GM12878 (cell line): ENCODE measurements around the gene STX3. TPM values are rescaled to one million over a fixed set of nuclear protein-coding genes. Genes with fewer than 3 reads are reported as not detected.

ENCODE experiments used
- ATAC-seq: fragments of 200-7000 bp; cut with Tn5 transposase; 3 replicates; pipeline ENCODE4 v1.9.1; 2020; ENCODE audit warnings: mild to moderate bottlenecking, moderate library complexity
- BruUV-seq: library from RNA; stranded (reverse); fragments of 400-500 nt; replicated peaks from 2 replicates; lab custom pipeline; 2021; lab: Mats Ljungman, UMichigan
- CTCF ChIA-PET: fragments of 300-600 bp; sonication (Branson Sonifier 250); formaldehyde crosslinking; extraction: SDS; loops from one replicate; lab custom pipeline; 2021; ENCODE audit warnings: inconsistent platforms; lab: Yijun Ruan, JAX
- POLR2A ChIA-PET: fragments of 350-600 bp; formaldehyde crosslinking; extraction: SDS; loops from one replicate; lab custom pipeline; 2021; ENCODE audit warnings: inconsistent platforms; lab: Charles Lee
- RAD21 ChIA-PET: fragments of 300-600 bp; sonication (Branson Sonifier 250); formaldehyde crosslinking; loops from one replicate; lab custom pipeline; 2023; ENCODE audit warnings: antibody characterized with exemption; ENCODE audit not compliant: unreplicated experiment; lab: Charles Lee
- SMC1A ChIA-PET: fragments of 300-600 bp; sonication (Branson Sonifier 250); formaldehyde crosslinking; loops from one replicate; lab custom pipeline; 2023; ENCODE audit not compliant: unreplicated experiment, uncharacterized antibody; lab: Charles Lee
- DNase-seq: peaks from one replicate; pipeline ENCODE4 v3.0.0-alpha.2; 2011; ENCODE audit warnings: low read depth, low spot score
- FAIRE-seq: peaks from 3 replicates; lab custom pipeline; 2011; peaks lifted over from hg19 to GRCh38; lab: Jason Lieb, UNC
- H2AFZ ChIP-seq: 2 replicates; pipeline ENCODE4 v1.6.0; 2011; ENCODE audit warnings: low read depth, low read length, control low read depth; ENCODE audit not compliant: control insufficient read depth
- H3K27ac ChIP-seq: 2 replicates; pipeline ENCODE4 v1.5.1; 2011; ENCODE audit warnings: control low read depth; ENCODE audit not compliant: control insufficient read depth, insufficient read depth
- H3K27me3 ChIP-seq, 2 experiments: replicated peaks in 1 of 2; 2 replicates each; pipeline versions ENCODE4 v1.6.0 to v1.6.1; 2011; ENCODE audit warnings: low read length in 1 of 2; ENCODE audit not compliant: control insufficient read depth in 2 of 2, insufficient read depth in 2 of 2
- H3K36me3 ChIP-seq, 2 experiments: 2 replicates each; pipeline ENCODE4 v1.5.1; 2011; ENCODE audit warnings: low read length in 1 of 2; ENCODE audit not compliant: control insufficient read depth in 2 of 2, insufficient read depth in 2 of 2
- H3K4me1 ChIP-seq: 2 replicates; pipeline ENCODE4 v1.6.1; 2011; ENCODE audit warnings: mild to moderate bottlenecking, low read length, moderate library complexity, mixed read lengths; ENCODE audit not compliant: control insufficient read depth, insufficient read depth
- H3K4me2 ChIP-seq: 2 replicates; pipeline ENCODE4 v1.6.0; 2011; ENCODE audit warnings: control low read depth; ENCODE audit not compliant: control insufficient read depth, insufficient read depth
- H3K4me3 ChIP-seq: fragments of 200-600 bp; sonication (generic); 2 replicates; pipeline ENCODE4 v1.5.1; 2016
- H3K79me2 ChIP-seq: 2 replicates; pipeline ENCODE4 v1.6.0; 2011; ENCODE audit warnings: low read length; ENCODE audit not compliant: control insufficient read depth, insufficient read depth
- H3K9ac ChIP-seq: 2 replicates; pipeline ENCODE4 v1.8.0; 2011; ENCODE audit warnings: low read length, control low read depth, mixed read lengths; ENCODE audit not compliant: control insufficient read depth, insufficient read depth
- H3K9me3 ChIP-seq: replicated peaks from 3 replicates; pipeline ENCODE4 v1.5.1; 2011; ENCODE audit warnings: mild to moderate bottlenecking, low read length; ENCODE audit not compliant: control insufficient read depth, insufficient read depth
- H4K20me1 ChIP-seq: 2 replicates; pipeline ENCODE4 v1.6.0; 2011; ENCODE audit not compliant: control insufficient read depth, insufficient read depth
- MTA2 ChIP-seq: fragments of 450-650 bp; IDR thresholded peaks from 2 replicates; pipeline ENCODE4 v1.6.1; 2016; ENCODE audit warnings: low read depth, mild to moderate bottlenecking, moderate library complexity
- SUZ12 ChIP-seq: fragments of 200-600 bp; sonication (generic); IDR thresholded peaks from one replicate; pipeline ENCODE4 v1.6.1; 2018; ENCODE audit warnings: antibody characterized with exemption, mild to moderate bottlenecking; ENCODE audit not compliant: unreplicated experiment
- WGBS: methylation state at CpG from one replicate; pipeline ENCODE4 v1.1.6; 2016; ENCODE audit warnings: low lambda C conversion rate; ENCODE audit not compliant: insufficient replicate concordance, insufficient coverage; ENCODE audit errors: missing lambda C conversion rate; 5-methylcytosine and 5-hydroxymethylcytosine counted together
- in situ Hi-C: fragments of 300-500 bp; cut with MboI; formaldehyde crosslinking; loops from 9 replicates; pipeline ENCODE4 v1.14.3; 2018; ENCODE audit warnings: mixed read lengths
- intact Hi-C: fragments of 100-400 bp; cut with micrococcal nuclease; formaldehyde crosslinking; loops from one replicate; pipeline ENCODE4 v1.14.2; 2022; ENCODE audit not compliant: unreplicated experiment
- polyA plus RNA-seq, 11 experiments: library from polyadenylated mRNA; depleted of rRNA in 4 of 11; unstranded in 6 of 11; stranded (reverse) in 5 of 11; fragments of >200 nt; fragmentation: Nextera tagmentation in 4 of 11; fragmentation: Illumina TruSeq in 1 of 11; extraction: Ambion mirVana in 4 of 11; extraction: Trizol in 1 of 11; gene quantifications; 1 replicate in 1 of 11; 2 replicates in 10 of 11; pipeline versions ENCODE4 v1.2.1 to v1.2.3, GENCODE V29; 2011 to 2016; ENCODE audit warnings: inconsistent platforms in 2 of 11, missing spikeins in 2 of 11, low read depth in 1 of 11
- total RNA-seq, 4 experiments: library from RNA; depleted of rRNA in 3 of 4; stranded (reverse); fragments of >200 nt in 3 of 4; fragmentation: Illumina TruSeq in 1 of 4; extraction: Trizol in 1 of 4; gene quantifications; 2 replicates each; pipeline versions ENCODE4 v1.2.1 to v1.2.3, GENCODE V29; 2013 to 2021
- TF ChIP-seq, protein P1 (sequence below), 3 experiments: IDR thresholded peaks in 2 of 3; conservative IDR thresholded peaks in 1 of 3; 2 replicates each; pipeline ENCODE4 v1.5.1; 2011; ENCODE audit warnings: low read depth in 3 of 3, low read length in 3 of 3, mild to moderate bottlenecking in 3 of 3, control low read depth in 2 of 3, moderate library complexity in 2 of 3, inconsistent platforms in 1 of 3, mixed read lengths in 1 of 3; ENCODE audit not compliant: control insufficient read depth in 2 of 3, insufficient read depth in 1 of 3; ENCODE audit errors: extremely low read depth in 1 of 3
- TF ChIP-seq, protein P2 (sequence below): fragments of 450-650 bp; conservative IDR thresholded peaks from 2 replicates; pipeline ENCODE4 v1.6.1; 2017; ENCODE audit warnings: mild to moderate bottlenecking, moderate library complexity

The STX3 gene
- total and polyA plus RNA-seq, 10 of the 15 experiments (the other 5 are each of a cell fraction or from before 2014, with no cell fraction given) = 0.11 to 2.5 (median 1.1) TPM

DNA sequence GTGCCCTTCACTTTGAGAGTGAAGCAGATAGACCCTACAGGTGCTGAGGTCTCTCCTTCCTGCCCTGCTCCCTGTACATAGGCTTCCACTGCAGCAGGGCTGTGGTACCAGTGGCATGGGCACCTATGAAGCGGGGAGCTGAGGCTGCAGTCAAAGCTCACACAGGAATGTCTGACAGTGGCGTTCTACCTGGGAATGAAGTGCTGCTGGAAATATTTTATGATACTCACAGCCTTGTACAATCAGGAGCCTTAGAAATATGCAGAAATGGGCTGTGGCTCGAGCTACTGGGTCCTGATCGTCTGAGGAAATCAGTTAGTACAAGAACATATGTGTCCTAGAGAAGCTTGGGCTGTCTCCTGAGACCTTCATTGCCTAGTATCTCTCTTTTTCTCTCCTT is 30.6 kb downstream of the STX3 start:
- Histone ChIP-seq H3K9me3 (peaks cover 2% of the 10 kb centered on the region; the same call in 2 of the 3 replicates), H2AFZ (no peak overlapping the region), H3K27me3 (no peaks in the 10 kb centered on the region), H4K20me1 (no peaks in the 10 kb centered on the region), H3K79me2 (no peaks in the 10 kb centered on the region), H3K4me1 (no peaks in the 10 kb centered on the region), H3K36me3 (no peaks in the 10 kb centered on the region), H3K27ac (no peak overlapping the region), H3K4me2 (no peak overlapping the region), H3K4me3 (no peak overlapping the region), H3K9ac (no peak overlapping the region)
- WGBS = 37% methylated on average over 4 of the region's 4 CpGs
- no TSS peak for BruUV-seq
- FAIRE-seq = no peak
- in situ Hi-C loops (no loop called here), intact Hi-C loops (no loop called here)
- RAD21 ChIA-PET = no interaction called here
- ATAC-seq = no peak
- POLR2A ChIA-PET = no interaction called here
- CTCF ChIA-PET = interaction anchor here (0.6 to 1.8 kb wide), 2 partner anchors 16 to 108 kb away, joined by 3 to 6 read pairs; no protein-coding TSS in a partner anchor
- DNase-seq = no peak
- SMC1A ChIA-PET = interaction anchor here (1.2 to 1.6 kb wide), 3 partner anchors 13 to 16 kb away, joined by 3 to 5 read pairs (median 4); no protein-coding TSS in a partner anchor
- TF ChIP-seq, protein P1, sequence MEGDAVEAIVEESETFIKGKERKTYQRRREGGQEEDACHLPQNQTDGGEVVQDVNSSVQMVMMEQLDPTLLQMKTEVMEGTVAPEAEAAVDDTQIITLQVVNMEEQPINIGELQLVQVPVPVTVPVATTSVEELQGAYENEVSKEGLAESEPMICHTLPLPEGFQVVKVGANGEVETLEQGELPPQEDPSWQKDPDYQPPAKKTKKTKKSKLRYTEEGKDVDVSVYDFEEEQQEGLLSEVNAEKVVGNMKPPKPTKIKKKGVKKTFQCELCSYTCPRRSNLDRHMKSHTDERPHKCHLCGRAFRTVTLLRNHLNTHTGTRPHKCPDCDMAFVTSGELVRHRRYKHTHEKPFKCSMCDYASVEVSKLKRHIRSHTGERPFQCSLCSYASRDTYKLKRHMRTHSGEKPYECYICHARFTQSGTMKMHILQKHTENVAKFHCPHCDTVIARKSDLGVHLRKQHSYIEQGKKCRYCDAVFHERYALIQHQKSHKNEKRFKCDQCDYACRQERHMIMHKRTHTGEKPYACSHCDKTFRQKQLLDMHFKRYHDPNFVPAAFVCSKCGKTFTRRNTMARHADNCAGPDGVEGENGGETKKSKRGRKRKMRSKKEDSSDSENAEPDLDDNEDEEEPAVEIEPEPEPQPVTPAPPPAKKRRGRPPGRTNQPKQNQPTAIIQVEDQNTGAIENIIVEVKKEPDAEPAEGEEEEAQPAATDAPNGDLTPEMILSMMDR (IDR thresholded peaks at IDR 0.05 in 2 of 3, conservative IDR thresholded peaks at IDR 0.05 in 1 of 3; ENCODE audit: control insufficient read depth in 2 of 3, extremely low read depth in 1 of 3, insufficient read depth in 1 of 3, low read depth in 3 of 3, low read length in 3 of 3) = no peak
- TF ChIP-seq SUZ12 (no peak), MTA2 (no peak)

DNA sequence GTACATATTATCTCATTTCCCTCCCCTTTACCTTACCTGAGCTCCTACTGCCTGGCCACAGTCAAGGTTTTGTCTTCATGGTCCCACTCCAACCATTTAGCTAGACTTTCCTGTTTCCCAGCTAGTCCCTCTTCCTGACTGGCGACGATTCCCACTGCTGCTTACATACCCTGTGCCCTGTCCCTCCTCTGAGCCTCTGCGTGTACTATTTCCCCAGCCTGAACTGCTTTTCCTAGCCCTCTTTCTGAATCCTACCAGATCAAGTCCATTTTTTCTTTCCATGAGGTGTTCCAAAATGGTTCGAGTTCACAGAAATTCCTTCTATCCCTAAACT is 32.0 kb downstream of the STX3 start:
- BruUV-seq = no TSS peak
- H3K4me3 ChIP-seq = no peak overlapping the region

More for the DNA sequence above, 32.0 kb downstream of the STX3 start:
- SMC1A ChIA-PET = interaction anchor here (1.1 kb wide), 1 partner anchor 9 kb away, joined by 3 read pairs; no protein-coding TSS in a partner anchor
- no peak overlapping the region for H3K27ac ChIP-seq
- 28% methylated on average over 4 of the region's 4 CpGs for WGBS
- intact Hi-C loops = no loop called here
- H2AFZ ChIP-seq = no peak overlapping the region
- no peaks in the 10 kb centered on the region for H3K4me1 ChIP-seq
- no peaks in the 10 kb centered on the region for H3K27me3 ChIP-seq
- H3K36me3 ChIP-seq = no peaks in the 10 kb centered on the region
- RAD21 ChIA-PET = no interaction called here
- no peaks in the 10 kb centered on the region for H3K79me2 ChIP-seq
- no peak for DNase-seq
- H4K20me1 ChIP-seq = no peaks in the 10 kb centered on the region
- no peak for FAIRE-seq
- peaks cover 2% of the 10 kb centered on the region; the same call in 2 of the 3 replicates for H3K9me3 ChIP-seq
- TF ChIP-seq, protein P2, sequence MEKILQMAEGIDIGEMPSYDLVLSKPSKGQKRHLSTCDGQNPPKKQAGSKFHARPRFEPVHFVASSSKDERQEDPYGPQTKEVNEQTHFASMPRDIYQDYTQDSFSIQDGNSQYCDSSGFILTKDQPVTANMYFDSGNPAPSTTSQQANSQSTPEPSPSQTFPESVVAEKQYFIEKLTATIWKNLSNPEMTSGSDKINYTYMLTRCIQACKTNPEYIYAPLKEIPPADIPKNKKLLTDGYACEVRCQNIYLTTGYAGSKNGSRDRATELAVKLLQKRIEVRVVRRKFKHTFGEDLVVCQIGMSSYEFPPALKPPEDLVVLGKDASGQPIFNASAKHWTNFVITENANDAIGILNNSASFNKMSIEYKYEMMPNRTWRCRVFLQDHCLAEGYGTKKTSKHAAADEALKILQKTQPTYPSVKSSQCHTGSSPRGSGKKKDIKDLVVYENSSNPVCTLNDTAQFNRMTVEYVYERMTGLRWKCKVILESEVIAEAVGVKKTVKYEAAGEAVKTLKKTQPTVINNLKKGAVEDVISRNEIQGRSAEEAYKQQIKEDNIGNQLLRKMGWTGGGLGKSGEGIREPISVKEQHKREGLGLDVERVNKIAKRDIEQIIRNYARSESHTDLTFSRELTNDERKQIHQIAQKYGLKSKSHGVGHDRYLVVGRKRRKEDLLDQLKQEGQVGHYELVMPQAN = no peak
- TF ChIP-seq, all 136 proteins: peak for 0
- no peak for ATAC-seq
- ChIA-PET CTCF (no interaction called here), POLR2A (no interaction called here)
- no peak overlapping the region for H3K9ac ChIP-seq
- in situ Hi-C loops = no loop called here
- H3K4me2 ChIP-seq = no peak overlapping the region
